ENCODE measurements around the gene DNMT3A.

The DNMT3A gene

GRCh38 chr2:25197336-25198208 lies 144.2 kb downstream of the DNMT3A start:
- no peak for DNase-seq

GRCh38 chr2:25194576-25195122 lies 147.1 kb downstream of the DNMT3A start:
- DNase-seq, result no peak

GRCh38 chr2:25190536-25190935 lies 151.2 kb downstream of the DNMT3A start:
- no peak for DNase-seq

- no peak for DNase-seq
These were observed 153.3 kb downstream of the DNMT3A start for GRCh38 chr2:25188405-25188804.

- DNase-seq, result no peak
These were observed 153.9 kb downstream of the DNMT3A start for GRCh38 chr2:25187729-25188350.

GRCh38 chr2:25184254-25184653 lies 157.5 kb downstream of the DNMT3A start:
- no peak for DNase-seq

- DNase-seq, result no peak
These were observed 162.7 kb downstream of the DNMT3A start for GRCh38 chr2:25178976-25179375.
